ENCODE results near the gene GPR151.

GRCh38 chr5:146507428-146507827 lies 8.6 kb downstream of the GPR151 start:
- TF ChIP-seq, protein P1, sequence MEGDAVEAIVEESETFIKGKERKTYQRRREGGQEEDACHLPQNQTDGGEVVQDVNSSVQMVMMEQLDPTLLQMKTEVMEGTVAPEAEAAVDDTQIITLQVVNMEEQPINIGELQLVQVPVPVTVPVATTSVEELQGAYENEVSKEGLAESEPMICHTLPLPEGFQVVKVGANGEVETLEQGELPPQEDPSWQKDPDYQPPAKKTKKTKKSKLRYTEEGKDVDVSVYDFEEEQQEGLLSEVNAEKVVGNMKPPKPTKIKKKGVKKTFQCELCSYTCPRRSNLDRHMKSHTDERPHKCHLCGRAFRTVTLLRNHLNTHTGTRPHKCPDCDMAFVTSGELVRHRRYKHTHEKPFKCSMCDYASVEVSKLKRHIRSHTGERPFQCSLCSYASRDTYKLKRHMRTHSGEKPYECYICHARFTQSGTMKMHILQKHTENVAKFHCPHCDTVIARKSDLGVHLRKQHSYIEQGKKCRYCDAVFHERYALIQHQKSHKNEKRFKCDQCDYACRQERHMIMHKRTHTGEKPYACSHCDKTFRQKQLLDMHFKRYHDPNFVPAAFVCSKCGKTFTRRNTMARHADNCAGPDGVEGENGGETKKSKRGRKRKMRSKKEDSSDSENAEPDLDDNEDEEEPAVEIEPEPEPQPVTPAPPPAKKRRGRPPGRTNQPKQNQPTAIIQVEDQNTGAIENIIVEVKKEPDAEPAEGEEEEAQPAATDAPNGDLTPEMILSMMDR (IDR thresholded peaks at IDR 0.05; ENCODE audit: poor library complexity) = no peak
- TF ChIP-seq EZH2 (IDR thresholded peaks at IDR 0.05; ENCODE audit: borderline replicate concordance) (no peak), EZH2phosphoT487 (IDR thresholded peaks at IDR 0.05; ENCODE audit: low read depth, severe bottlenecking, unreplicated experiment) (no peak)

Data from hepatocyte (in vitro differentiated cells).